GM12875 (cell line): Measurements from ENCODE around the gene SEMA7A.
"Not testable (repeated sequence)": the region's sequence is repeated elsewhere in the genome, so short reads cannot be mapped to it uniquely, and the experiment has no call there.

Source experiments
- H3K4me3 ChIP-seq: one replicate; pipeline ENCODE4 v1.5.1; 2011; ENCODE audit warnings: low read depth, low read length, control low read depth
- TF ChIP-seq, protein P1 (sequence below): IDR thresholded peaks from 2 replicates; pipeline ENCODE4 v1.5.1; 2011; ENCODE audit warnings: low read depth, mild to moderate bottlenecking, control low read depth, inconsistent platforms, low read length, moderate library complexity, borderline replicate concordance; ENCODE audit not compliant: insufficient read depth

SEMA7A gene

DNA sequence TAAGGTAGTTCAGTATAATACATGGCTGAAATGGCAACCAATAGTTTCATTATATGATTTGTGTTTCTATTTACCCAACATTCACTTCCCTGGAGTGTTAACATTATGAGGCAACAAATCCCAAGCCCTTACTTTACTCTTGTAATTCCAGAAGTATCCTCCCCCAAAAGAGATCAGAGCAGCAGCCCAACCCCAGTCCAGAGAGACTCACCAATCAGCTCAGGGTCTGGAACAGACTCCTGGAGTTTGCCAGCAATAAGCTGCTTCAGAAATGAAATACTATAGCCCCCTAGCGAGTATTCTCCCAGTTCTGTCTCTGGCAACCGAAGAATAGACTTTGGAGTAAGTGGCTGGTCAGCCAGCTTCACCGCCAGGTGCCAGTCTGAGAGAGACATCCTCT, 24.7 kb upstream of the SEMA7A start:
- H3K4me3 ChIP-seq, result no peak overlapping the region
- TF ChIP-seq, protein P1, sequence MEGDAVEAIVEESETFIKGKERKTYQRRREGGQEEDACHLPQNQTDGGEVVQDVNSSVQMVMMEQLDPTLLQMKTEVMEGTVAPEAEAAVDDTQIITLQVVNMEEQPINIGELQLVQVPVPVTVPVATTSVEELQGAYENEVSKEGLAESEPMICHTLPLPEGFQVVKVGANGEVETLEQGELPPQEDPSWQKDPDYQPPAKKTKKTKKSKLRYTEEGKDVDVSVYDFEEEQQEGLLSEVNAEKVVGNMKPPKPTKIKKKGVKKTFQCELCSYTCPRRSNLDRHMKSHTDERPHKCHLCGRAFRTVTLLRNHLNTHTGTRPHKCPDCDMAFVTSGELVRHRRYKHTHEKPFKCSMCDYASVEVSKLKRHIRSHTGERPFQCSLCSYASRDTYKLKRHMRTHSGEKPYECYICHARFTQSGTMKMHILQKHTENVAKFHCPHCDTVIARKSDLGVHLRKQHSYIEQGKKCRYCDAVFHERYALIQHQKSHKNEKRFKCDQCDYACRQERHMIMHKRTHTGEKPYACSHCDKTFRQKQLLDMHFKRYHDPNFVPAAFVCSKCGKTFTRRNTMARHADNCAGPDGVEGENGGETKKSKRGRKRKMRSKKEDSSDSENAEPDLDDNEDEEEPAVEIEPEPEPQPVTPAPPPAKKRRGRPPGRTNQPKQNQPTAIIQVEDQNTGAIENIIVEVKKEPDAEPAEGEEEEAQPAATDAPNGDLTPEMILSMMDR, result no peak

- not testable (repeated sequence) for H3K4me3 ChIP-seq
These were observed 23.3 kb upstream of the SEMA7A start for GRCh38 chr15:74457036-74457435.

DNA sequence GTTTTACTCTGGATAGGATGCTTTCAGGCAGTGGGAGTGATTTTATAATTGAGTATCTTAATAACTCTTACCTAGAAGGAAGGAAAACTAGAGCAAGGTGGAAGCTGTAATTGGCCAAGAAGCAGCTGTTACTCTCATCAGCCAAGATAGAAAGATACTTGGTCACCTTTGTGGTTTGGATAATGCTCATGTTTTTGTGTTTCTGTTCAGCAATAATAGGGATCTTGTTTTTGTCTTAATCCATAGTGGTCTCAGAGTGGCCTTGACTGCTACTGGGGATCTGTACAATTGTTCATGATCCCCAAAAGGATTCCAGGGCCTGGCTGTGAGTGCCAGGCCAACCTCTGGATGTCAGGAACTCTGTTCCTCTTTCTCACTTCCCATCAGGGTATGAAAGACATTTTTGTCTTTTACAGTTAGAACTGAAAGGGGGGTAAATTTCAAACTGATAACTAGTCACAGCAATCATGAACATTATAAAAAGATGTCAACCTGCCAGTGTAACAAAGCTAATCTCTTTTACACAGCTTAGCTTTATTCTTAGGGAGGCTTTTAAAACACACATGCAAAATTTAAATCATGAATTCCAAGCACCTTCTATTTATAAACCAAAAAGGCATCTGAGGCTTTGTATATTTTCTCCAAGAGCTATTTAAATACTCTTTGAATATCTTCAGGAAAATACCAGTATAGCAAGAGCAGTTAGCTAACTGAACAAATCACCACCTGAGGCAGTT, 21.2 kb upstream of the SEMA7A start:
- TF ChIP-seq, protein P1, result no peak
- no peak overlapping the region for H3K4me3 ChIP-seq

GRCh38 chr15:74453925-74454763, 20.4 kb upstream of the SEMA7A start:
- no peak overlapping the region for H3K4me3 ChIP-seq
- TF ChIP-seq, protein P1, result no peak

- no peak overlapping the region for H3K4me3 ChIP-seq
- TF ChIP-seq, protein P1, result no peak
These were observed 18.4 kb upstream of the SEMA7A start for GRCh38 chr15:74451861-74452835.

DNA sequence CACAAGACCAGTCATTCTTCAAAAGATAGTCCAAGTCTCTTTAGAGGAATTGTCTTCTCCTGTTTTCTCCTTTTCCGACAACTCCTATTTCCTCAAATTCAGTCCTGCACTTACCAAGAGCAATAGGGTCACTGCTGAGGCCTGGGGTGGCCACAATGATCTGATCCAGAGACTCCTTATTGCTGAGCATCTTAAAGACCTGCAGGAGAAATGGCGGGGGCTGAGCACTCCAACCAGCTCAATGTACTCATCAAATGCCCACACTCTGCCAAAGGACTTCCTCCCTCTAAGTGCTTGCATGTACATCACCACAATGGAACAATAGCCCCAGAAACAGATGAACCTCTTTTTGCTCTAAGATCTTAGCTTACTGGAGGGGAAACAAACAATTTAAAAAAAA, 17.6 kb upstream of the SEMA7A start:
- H3K4me3 ChIP-seq, result no peak overlapping the region
- TF ChIP-seq, protein P1, result no peak

DNA sequence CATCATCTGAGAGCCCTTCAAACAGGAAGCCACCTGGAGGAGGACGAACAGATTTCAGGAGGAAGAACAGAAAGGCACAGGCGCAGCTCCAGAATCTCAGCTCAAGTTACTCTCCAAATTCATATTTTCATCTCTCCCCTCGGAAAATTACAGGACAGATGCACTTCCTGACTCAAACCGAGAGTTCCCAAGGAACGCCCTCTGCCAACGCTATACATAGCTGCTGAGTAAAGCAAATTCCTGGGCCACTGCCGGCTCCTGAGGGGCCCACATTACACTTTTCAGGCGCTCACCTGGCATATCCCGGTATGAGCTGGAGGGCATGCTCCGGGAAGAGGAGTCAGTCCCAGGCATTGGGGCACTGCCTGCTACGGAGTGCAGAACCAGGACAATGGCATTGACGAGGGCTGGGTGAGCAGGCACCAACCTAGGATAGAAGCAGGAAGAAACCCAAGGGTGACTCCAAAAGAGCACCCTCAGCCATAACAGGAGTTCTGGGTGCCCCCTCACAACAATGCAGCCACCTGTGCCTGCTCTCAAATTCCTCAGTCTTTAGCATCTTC, 16.0 kb upstream of the SEMA7A start:
- H3K4me3 ChIP-seq, result no peak overlapping the region

More for the DNA sequence above, 16.0 kb upstream of the SEMA7A start:
- TF ChIP-seq, protein P1, result no peak
